ENCODE data around the gene ZNF407.
"Not testable (repeated sequence)": the region's sequence is repeated elsewhere in the genome, so short reads cannot be mapped to it uniquely, and the experiment has no call there.

ZNF407 gene

DNA sequence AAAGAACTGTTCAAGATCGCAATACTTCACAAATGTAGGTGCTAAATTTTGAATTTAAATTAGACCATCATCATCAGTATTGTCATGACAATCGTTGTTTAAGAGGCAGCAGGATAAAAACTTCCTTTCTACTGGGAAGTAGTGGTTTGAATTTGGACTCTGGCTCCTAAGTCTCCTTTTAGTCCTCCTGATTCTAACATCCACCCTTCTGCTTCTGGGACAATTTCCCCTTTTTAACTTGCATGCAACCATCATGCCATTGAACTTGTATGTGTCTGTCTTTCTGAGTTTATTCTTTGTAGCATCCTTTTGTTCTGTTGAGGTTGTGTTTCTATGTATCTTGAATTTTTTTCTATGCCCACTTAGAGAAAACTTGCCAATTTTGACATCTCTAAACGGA lies 361.5 kb downstream of the ZNF407 start:
- TF ChIP-seq L3MBTL2 (conservative IDR thresholded peaks at IDR 0.05): no peak
- TF ChIP-seq HDGF (IDR thresholded peaks at IDR 0.05; ENCODE audit: borderline replicate concordance): no peak
- no peak for TF ChIP-seq ZNF384 (IDR thresholded peaks at IDR 0.05)
- TF ChIP-seq FOXA1 (IDR thresholded peaks at IDR 0.05): no peak
- no peak for TF ChIP-seq CTBP1 (IDR thresholded peaks at IDR 0.05; ENCODE audit: borderline replicate concordance)
- POLR2A ChIA-PET: no interaction called here
- no peak for DNase-seq (ENCODE audit: extremely low spot score)
- CTCF ChIA-PET: no interaction called here

GRCh38 chr18:74961596-74961995 lies 363.9 kb downstream of the ZNF407 start:
- TF ChIP-seq ARNT (IDR thresholded peaks at IDR 0.05) (no peak), ELF4 (IDR thresholded peaks at IDR 0.05) (no peak), BHLHE40 (IDR thresholded peaks at IDR 0.05; ENCODE audit: borderline replicate concordance) (no peak), TARDBP (IDR thresholded peaks at IDR 0.05) (no peak), FOXK2 (IDR thresholded peaks at IDR 0.05) (no peak), ZNF384 (IDR thresholded peaks at IDR 0.05) (no peak), LEF1 (IDR thresholded peaks at IDR 0.05; ENCODE audit: borderline replicate concordance) (no peak), FOXM1 (IDR thresholded peaks at IDR 0.05; ENCODE audit: borderline replicate concordance) (no peak), L3MBTL2 (conservative IDR thresholded peaks at IDR 0.05) (no peak), FOXA1 (IDR thresholded peaks at IDR 0.05) (no peak)
- ChIA-PET POLR2A (interaction anchor here (0.7 kb wide), 1 partner anchor 351 kb away, joined by 3 read pairs; no protein-coding TSS in a partner anchor), CTCF (no interaction called here)
- DNase-seq (ENCODE audit: extremely low spot score): no peak

- ChIA-PET POLR2A (no interaction called here), CTCF (interaction anchor here (0.7 to 1.0 kb wide), 2 partner anchors 15 to 311 kb away, joined by 3 read pairs; no protein-coding TSS in a partner anchor)
- TF ChIP-seq LEF1 (IDR thresholded peaks at IDR 0.05; ENCODE audit: borderline replicate concordance): no peak
- TF ChIP-seq NFRKB (IDR thresholded peaks at IDR 0.05): no peak
- TF ChIP-seq ARNT (IDR thresholded peaks at IDR 0.05): no peak
- TF ChIP-seq CTBP1 (IDR thresholded peaks at IDR 0.05; ENCODE audit: borderline replicate concordance): no peak
- no peak for TF ChIP-seq FOXM1 (IDR thresholded peaks at IDR 0.05; ENCODE audit: borderline replicate concordance)
- no peak for TF ChIP-seq HDGF (IDR thresholded peaks at IDR 0.05; ENCODE audit: borderline replicate concordance)
- TF ChIP-seq L3MBTL2 (conservative IDR thresholded peaks at IDR 0.05): no peak
- TF ChIP-seq SUZ12 (IDR thresholded peaks at IDR 0.05): no peak
- no peak for TF ChIP-seq TARDBP (IDR thresholded peaks at IDR 0.05)
- DNase-seq (ENCODE audit: extremely low spot score): peak; percentile 20
Observed at GRCh38 chr18:74963820-74964446, 366.3 kb downstream of the ZNF407 start.

- ChIA-PET POLR2A (no interaction called here), CTCF (no interaction called here)
- no peak for TF ChIP-seq ARNT (IDR thresholded peaks at IDR 0.05)
- TF ChIP-seq, protein P1, sequence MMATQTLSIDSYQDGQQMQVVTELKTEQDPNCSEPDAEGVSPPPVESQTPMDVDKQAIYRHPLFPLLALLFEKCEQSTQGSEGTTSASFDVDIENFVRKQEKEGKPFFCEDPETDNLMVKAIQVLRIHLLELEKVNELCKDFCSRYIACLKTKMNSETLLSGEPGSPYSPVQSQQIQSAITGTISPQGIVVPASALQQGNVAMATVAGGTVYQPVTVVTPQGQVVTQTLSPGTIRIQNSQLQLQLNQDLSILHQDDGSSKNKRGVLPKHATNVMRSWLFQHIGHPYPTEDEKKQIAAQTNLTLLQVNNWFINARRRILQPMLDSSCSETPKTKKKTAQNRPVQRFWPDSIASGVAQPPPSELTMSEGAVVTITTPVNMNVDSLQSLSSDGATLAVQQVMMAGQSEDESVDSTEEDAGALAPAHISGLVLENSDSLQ (IDR thresholded peaks at IDR 0.05): no peak
- TF ChIP-seq NFRKB (IDR thresholded peaks at IDR 0.05): no peak
- no peak for TF ChIP-seq ZNF384 (IDR thresholded peaks at IDR 0.05)
- no peak for TF ChIP-seq FOXA1 (IDR thresholded peaks at IDR 0.05)
- no peak for TF ChIP-seq CTBP1 (IDR thresholded peaks at IDR 0.05; ENCODE audit: borderline replicate concordance)
- no peak for TF ChIP-seq HDGF (IDR thresholded peaks at IDR 0.05; ENCODE audit: borderline replicate concordance)
- DNase-seq (ENCODE audit: extremely low spot score): no peak
Observed at GRCh38 chr18:74965682-74966081, 368.0 kb downstream of the ZNF407 start.

- CTCF ChIA-PET: no interaction called here
- no peak for DNase-seq (ENCODE audit: extremely low spot score)
- POLR2A ChIA-PET: no interaction called here
- TF ChIP-seq NFRKB (IDR thresholded peaks at IDR 0.05): no peak
- TF ChIP-seq FOXM1 (IDR thresholded peaks at IDR 0.05; ENCODE audit: borderline replicate concordance): no peak
- no peak for TF ChIP-seq FOXA1 (IDR thresholded peaks at IDR 0.05)
- no peak for TF ChIP-seq LEF1 (IDR thresholded peaks at IDR 0.05; ENCODE audit: borderline replicate concordance)
- no peak for TF ChIP-seq TARDBP (IDR thresholded peaks at IDR 0.05)
- no peak for TF ChIP-seq BHLHE40 (IDR thresholded peaks at IDR 0.05; ENCODE audit: borderline replicate concordance)
- no peak for TF ChIP-seq ELF4 (IDR thresholded peaks at IDR 0.05)
- no peak for TF ChIP-seq L3MBTL2 (conservative IDR thresholded peaks at IDR 0.05)
- TF ChIP-seq SP1 (IDR thresholded peaks at IDR 0.05): no peak
- no peak for TF ChIP-seq FOXK2 (IDR thresholded peaks at IDR 0.05)
- TF ChIP-seq, protein P1 (IDR thresholded peaks at IDR 0.05): no peak
- no peak for TF ChIP-seq CTBP1 (IDR thresholded peaks at IDR 0.05; ENCODE audit: borderline replicate concordance)
- TF ChIP-seq ZNF384 (IDR thresholded peaks at IDR 0.05): no peak
Observed at GRCh38 chr18:74967438-74967837, 369.8 kb downstream of the ZNF407 start.

- no peak for DNase-seq (ENCODE audit: extremely low spot score)
- ChIA-PET POLR2A (no interaction called here), CTCF (no interaction called here)
- no peak for TF ChIP-seq SUZ12 (IDR thresholded peaks at IDR 0.05)
- TF ChIP-seq ARNT (IDR thresholded peaks at IDR 0.05): no peak
- no peak for TF ChIP-seq BHLHE40 (IDR thresholded peaks at IDR 0.05; ENCODE audit: borderline replicate concordance)
- TF ChIP-seq CTBP1 (IDR thresholded peaks at IDR 0.05; ENCODE audit: borderline replicate concordance): no peak
- TF ChIP-seq SP1 (IDR thresholded peaks at IDR 0.05): no peak
- no peak for TF ChIP-seq FOXK2 (IDR thresholded peaks at IDR 0.05)
- TF ChIP-seq NFRKB (IDR thresholded peaks at IDR 0.05): no peak
- no peak for TF ChIP-seq LEF1 (IDR thresholded peaks at IDR 0.05; ENCODE audit: borderline replicate concordance)
- TF ChIP-seq ZNF384 (IDR thresholded peaks at IDR 0.05): no peak
- TF ChIP-seq, protein P1 (IDR thresholded peaks at IDR 0.05): no peak
- no peak for TF ChIP-seq FOXM1 (IDR thresholded peaks at IDR 0.05; ENCODE audit: borderline replicate concordance)
- no peak for TF ChIP-seq ELF4 (IDR thresholded peaks at IDR 0.05)
- no peak for TF ChIP-seq L3MBTL2 (conservative IDR thresholded peaks at IDR 0.05)
- no peak for TF ChIP-seq FOXA1 (IDR thresholded peaks at IDR 0.05)
- no peak for TF ChIP-seq TARDBP (IDR thresholded peaks at IDR 0.05)
- TF ChIP-seq HDGF (IDR thresholded peaks at IDR 0.05; ENCODE audit: borderline replicate concordance): no peak
Observed at GRCh38 chr18:74967979-74968378, 370.3 kb downstream of the ZNF407 start.

- DNase-seq (ENCODE audit: extremely low spot score); CTCF ChIA-PET; POLR2A ChIA-PET: not testable (repeated sequence)
Observed at GRCh38 chr18:74971358-74971757, 373.7 kb downstream of the ZNF407 start.

- CTCF ChIA-PET; DNase-seq (ENCODE audit: extremely low spot score); POLR2A ChIA-PET: not testable (repeated sequence)
Observed at GRCh38 chr18:74971776-74972175, 374.1 kb downstream of the ZNF407 start.
